GM18870 (cell line): ENCODE results near the gene SACM1L.

Experiments
- ATAC-seq: cut with Tn5 transposase; IDR thresholded peaks from one replicate; pipeline ENCODE4 v1.9.1; 2021; ENCODE audit warnings: moderate library complexity; ENCODE audit not compliant: unreplicated experiment

The SACM1L gene, protein sequence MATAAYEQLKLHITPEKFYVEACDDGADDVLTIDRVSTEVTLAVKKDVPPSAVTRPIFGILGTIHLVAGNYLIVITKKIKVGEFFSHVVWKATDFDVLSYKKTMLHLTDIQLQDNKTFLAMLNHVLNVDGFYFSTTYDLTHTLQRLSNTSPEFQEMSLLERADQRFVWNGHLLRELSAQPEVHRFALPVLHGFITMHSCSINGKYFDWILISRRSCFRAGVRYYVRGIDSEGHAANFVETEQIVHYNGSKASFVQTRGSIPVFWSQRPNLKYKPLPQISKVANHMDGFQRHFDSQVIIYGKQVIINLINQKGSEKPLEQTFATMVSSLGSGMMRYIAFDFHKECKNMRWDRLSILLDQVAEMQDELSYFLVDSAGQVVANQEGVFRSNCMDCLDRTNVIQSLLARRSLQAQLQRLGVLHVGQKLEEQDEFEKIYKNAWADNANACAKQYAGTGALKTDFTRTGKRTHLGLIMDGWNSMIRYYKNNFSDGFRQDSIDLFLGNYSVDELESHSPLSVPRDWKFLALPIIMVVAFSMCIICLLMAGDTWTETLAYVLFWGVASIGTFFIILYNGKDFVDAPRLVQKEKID

DNA sequence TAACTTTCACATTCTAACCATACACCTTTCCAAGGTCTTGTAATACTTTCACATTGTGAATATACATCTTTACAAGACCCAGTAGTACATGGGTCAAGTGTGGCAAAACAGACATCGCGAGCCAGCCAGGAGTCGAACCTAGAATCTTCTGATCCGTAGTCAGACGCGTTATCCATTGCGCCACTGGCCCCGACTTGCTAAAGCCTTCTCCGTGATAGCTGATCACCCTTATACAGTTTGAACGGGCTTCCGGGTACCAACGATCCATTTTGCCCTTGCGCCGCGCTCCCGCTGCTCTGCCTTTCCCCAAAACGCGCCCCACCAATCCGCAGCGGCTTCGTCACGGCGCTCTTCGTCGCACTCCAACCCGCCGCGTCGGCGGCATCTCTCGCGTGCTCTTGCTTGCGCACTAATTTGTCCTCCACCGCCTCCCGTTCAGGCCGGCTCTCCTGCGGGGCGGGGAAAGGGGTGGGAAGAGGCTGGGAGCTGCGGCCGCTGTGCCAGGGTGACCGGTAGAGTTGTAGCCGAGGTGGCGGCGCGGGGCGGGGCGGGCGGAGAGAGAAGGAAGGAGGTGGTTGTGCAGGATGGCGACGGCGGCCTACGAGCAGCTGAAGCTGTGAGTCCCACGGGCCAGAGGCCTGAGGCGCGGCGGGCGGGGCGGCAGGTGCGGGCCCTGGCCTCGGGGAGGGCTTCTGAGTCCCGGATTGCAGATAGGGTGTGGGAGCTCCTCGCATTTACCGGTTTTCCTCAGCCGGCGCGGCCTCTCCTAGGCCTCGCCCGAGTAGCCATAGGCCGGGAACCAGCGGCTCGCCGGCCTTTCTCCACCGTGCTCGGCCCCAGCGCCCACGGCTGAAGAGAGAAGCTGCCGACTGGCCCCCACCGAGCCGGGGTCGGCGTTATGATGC lies at the start of gene SACM1L:
SACM1L (plus strand) TSS at position 515 of the 905 bp plus-strand sequence; CDS start at position 585, 70 bp downstream.
- ATAC-seq, result peak; percentile 85

DNA sequence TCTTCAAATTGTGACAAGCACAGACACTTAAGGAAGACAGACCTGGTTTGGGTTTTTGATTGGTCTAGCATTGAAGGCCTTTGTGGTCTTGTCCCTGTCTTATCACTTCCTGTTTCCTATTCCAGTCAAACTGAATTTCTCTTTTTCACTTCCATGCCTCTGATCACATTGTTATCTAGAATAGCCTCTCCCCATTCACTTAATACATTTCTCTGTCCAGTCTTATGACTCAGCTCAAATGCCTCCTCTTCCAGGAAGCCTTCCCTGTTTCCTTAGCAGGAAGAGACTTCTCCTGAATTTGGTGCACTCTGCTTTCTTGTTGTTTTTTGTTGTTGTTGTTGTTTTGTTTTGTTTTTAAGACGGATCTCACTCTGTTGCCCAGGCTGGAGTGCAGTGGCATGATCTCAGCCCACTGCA lies 49.1 kb upstream of the SACM1L start:
- ATAC-seq, result no peak

DNA sequence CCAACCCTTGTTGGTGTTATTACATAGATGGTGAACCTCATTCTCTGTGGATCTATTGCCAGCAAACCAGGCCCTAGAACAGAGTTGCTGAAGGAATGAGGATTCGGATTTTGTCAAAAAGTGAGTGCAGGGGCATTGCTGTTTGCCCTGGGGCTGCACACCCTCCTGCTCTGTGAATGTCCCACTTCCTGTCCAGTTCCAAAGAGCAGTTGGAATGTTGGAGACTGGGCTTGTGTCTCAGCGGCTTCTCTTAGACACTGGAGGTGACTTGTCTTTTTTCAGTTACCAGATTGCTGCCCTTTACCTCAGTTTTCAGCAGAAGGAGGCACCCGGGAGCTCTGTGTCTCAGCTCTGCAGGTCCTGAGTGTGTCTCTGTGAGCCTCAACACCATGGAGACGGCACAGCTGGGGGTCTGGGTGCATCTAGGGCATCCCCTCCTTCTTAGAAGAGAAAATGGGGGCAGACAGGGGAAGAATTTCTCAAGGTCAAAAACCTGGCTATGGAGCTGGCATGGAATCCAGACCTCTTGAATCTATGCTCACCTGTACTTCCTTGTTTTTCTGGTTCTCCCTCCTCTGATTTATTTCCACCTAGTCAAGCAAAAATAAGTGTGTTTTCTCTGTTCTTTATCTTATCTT lies 48.4 kb upstream of the SACM1L start:
- ATAC-seq, result no peak

DNA sequence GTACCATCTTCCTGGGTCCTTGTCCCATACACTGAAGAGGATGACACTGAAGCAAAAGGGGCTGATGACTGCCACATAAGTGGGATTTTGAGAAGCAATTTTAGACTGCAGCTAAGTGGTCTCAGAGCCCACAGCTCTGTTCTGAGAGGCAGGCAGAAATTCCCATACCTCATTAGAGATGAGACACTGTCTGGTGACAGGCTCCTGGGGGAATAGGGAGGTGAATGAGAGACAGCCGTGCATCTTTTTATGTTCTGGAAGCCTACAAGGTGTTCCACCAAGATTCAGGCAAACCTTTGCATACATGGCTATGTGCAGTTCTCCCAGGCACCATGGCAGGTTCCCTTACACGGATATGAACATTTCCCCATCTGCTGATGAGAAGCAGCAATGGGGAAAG lies 47.4 kb upstream of the SACM1L start:
- no peak for ATAC-seq

DNA sequence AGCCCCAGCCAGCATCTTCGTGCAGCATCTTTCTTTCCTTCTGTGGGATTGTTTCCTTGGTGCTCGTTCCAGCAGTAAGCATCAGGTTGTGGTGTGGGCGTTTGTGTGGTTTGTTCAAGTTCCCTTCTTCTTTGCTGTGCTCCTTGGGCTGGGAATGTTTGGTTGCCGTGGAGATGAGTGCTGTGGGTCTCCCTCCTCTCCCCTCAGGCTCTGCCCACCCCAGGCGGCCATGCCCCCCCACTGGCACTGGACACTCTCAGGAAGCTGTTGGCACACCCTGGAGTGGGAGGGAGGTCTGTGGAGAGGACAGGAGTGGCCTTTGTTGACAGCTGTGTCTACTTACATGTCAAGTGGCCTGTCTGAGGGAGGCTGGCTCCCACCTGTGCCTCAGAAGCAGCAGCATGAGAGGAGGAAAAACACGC lies 46.5 kb upstream of the SACM1L start:
- ATAC-seq, result no peak

DNA sequence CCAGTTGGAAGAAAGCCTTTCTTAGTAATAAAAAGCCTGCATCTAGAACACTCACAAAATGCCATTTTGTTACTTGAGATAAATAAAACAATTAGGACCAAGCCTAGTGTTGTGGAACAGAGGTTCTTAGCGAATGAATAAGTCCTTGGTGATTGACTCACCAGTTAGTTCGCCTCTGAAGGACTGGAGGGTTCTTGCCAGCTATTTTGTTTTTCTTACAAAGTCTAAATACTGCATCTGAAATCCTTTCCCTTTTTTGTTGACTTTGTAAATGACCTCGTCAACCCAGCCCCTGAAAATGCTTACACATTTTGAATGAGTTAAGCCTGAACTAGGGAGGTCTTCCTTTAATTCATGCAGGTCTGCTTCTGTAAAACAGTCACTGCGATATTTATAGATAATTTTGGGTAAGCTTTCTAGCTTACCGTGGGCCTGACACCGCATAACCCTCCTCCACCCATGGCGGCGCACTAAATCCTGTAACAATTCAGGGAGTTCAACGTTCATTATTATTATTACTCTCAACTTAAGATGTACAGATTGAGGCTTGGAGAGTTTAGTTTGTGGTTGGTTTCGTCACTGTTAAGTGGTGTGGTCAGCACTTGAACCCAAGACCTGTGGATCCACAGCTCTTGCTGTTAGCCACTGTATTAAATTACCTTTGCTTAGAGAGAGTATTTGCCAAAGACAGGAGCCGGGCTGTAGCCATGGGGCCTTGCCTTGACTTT lies 45.0 kb upstream of the SACM1L start:
- ATAC-seq, result no peak

DNA sequence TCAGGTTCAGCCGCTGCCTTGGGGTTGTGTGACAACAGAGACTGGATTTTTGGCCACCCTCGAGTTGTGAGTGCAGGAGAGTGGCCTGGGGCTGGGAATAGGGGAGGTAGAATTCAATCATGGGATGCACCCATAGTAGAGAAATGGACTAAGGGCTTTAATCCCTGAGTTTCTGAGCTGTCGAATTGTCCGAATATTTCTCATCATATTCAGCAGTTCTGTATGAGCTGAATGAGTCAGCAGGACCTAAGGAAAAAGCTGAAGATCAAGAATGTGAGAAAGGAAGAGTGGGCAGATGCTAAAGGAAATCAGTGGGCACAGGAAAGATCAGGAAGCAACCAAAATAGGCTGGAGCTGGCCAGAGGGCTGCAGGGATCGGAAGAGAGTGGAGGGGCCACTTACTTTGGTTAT lies 44.4 kb upstream of the SACM1L start:
- ATAC-seq, result no peak

DNA sequence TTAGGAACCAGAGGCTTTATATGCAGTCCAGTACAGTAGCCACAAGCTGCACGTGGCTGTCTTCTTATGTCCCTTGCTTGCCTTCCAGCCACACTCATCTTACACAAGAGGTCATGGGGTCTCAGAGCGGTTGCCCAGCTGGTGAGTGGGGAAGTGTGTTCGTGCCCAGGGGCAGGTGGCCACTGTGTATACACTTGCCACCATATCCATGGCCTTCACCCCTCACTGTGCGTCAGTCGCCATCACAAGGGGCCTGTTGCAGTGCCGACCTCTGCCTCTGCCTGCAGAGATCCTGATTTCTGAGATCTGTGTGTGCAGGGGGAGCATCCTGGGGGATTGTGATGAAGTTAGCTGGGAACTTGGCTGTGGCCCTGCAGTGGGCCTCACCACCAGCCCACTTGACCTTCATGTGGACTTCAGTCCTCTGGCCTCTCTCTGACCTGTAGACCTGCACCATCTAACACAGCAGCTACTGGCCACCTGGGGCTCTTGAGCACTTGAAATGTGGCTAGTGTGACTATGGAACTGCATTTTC lies 43.1 kb upstream of the SACM1L start:
- ATAC-seq, result no peak

DNA sequence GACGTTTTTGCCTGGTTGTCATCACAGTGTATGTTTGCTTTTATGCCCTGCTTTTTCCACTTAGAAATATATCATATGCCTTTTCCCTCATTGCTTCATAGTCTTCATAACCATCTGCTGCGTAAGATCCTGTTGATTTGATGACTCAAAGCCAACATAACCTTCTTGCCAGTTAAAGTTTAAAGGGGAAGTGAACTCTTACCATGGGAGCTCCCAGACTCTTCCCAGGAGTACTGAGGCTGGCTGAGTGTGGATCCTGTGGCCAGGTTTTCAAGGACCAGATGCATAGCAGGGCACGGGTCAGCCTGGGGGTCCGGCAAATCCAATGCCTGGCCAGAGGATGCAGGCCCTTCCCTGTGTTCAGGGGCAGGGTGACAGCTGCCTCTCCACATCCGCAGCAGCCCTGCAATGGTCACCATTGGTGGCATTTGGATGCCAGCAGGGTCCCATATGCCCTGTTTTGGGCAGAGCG lies 42.0 kb upstream of the SACM1L start:
- ATAC-seq, result no peak

DNA sequence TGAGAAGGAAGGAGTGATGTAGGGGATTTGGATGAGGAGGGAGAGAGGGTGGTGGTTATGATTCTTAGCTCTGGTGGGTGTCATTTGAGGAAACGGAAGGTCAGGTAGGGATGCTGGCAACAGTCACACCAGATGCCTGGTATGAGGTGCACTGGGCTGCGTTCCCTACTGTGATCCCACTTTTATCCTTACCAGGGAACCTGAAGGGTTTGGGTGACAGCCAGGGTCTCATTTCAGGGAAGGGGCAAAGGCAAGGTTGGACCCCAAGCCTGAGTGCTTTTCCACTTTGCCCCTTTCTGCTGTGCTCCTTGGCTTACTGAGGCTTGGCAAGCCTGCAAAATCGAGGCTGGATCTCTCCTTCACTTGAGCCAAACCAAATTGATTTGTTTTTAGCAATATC lies 36.0 kb upstream of the SACM1L start:
- no peak for ATAC-seq

DNA sequence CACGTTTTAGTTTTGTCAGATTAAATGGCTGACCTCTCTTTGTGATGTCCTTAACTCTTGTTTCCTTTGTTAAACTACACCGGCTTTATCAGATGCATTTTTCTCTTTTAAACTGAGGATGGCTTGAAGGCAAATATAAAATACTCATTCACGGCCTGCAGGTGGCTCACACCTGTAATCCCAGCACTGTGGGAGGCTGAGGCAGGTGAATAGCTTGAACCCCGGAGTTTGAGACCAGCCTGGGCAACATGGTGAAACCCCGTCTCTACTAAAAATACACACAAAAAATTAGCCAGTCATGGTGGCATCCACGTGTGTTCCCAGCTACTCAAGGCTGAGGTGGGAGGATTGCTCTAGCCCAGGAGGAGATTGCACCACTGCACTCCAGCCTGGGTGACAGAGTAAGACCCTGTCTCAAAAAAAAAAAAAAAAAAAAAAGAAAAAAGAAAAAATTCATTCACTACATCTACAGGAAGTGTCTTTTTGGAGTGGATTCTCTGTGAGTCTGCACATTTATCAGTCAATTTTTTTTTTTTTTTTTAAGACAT lies 34.7 kb upstream of the SACM1L start:
- no peak for ATAC-seq

DNA sequence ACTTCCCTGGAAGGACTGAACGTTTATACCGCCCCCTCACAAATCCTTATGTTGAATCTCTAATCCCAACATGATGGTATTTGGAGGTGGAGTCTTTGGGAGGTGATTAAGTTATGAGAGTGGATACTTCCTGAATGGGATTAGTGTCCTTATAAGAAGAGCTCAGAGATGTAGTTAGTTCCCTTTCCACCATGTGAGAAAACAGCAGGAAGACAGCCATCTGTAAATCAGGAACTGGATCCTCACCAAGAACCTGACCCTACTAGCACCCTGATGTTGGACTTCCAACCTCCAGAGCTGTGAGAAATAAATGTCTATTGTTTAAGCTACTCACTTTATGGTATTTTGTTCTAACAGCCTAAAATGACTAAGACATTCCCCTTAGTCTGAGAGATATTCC lies 33.3 kb upstream of the SACM1L start:
- no peak for ATAC-seq

DNA sequence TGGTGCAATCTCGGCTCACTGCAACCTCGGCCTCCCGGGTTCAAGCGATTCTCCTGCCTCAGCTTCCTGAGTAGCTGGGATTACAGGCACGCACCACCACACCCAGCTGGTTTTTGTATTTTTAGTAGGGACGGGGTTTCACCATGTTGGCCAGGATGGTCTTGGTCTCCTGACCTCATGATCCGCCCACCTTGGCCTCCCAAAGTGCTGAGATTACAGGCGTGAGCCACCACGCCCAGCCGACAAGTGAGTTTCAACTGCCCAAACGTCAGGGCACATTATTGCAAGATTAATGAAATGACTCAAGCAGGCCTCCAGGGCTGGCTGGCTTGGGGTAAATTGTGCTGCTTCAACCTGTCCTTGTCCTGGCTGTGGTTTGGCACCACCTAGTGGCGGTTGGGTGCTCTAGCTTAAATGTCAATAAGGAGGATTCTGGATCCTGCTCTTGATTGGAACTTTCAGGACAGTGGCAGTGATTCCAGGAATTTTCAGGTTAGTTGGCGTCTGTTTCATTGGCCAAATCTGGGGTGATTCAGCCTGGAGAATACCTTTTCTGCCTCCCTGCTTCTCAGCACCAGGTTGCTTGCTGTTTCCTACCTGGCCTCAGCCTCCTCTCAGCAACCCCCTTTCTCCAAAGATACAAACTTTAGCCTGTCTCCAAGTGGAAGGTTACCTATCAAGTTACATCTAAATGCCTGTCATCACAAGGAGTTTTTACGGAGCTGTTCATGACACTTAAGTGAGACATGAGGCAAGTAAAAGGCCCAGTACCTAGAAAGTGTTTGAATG lies 32.4 kb upstream of the SACM1L start:
- ATAC-seq, result peak; percentile 64

DNA sequence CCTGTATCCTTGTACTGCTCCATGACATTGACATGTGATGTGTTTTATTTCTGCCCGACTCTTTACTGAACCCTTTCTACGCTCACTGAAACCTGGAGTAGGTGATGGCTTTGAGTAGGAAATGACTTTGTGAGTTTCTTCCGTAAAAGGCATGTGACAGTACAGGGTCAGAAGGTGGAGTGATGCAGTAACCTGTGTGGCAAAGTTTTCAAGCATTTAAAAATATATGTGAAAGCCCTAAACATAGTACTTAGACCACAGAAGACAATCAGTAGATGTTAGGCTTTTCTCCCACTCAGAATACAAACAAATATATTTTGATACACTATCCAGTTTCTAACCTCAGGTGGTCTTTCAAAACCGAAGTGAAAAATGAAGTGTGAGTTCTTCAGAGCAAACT lies 31.3 kb upstream of the SACM1L start:
- no peak for ATAC-seq

DNA sequence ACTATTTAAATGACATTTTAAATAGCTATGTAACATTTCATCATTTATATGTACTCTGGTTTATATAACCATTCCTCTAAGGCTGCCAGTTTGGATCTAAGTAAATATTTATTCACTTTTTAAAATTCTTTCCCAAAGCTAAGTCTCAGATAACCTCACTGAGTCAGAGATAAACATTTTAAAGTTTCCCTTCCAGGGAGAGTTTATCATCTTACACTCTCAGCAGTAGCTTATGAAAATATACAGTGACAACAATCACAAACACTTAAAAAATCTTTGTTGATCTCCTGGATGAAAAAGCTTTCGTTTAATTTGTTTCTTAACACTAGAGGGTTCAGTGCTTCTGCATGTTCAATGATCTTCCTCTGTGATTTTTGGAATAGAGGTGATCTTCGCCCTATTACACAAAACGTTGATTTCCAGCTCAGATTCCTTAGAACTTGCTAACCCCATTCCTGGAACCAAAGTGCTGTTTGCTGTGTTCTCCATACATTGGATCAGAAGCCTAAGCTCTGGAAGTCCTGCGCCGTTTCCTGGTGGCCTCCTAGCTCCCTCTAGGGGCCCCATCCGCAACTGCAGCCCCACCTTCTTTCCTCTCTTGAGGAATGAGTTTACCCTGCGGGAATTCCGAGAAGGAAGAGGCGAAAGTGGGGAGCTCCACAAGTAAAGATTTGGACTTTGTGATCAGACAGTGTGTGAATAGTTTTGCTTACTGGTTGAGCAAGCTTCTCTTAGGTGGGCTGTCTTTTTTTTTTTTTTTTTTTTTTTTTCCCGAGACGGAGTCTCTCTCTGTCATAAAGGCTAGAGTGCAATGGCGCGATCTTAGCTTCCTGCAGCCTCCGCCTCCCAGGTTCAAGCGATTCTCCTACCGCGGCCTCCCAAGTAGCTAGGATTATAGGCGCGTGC lies 29.3 kb upstream of the SACM1L start:
- no peak for ATAC-seq

DNA sequence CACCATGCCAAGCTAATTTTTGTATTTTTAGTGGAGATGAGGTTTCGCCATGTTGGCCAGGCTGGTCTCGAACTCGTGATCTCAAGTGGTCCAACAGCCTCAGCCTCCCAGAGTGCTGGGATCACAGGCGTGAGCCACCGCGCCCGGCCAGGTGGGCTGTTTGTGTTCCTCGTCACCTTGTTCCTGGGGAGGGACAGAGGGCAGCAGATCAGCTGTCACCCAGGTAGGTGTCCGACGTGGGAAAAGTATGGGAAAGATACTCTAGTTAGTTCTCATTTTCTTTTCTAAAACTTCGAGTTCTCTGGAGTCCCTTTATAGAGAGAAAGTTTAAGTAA lies 28.7 kb upstream of the SACM1L start:
- no peak for ATAC-seq

DNA sequence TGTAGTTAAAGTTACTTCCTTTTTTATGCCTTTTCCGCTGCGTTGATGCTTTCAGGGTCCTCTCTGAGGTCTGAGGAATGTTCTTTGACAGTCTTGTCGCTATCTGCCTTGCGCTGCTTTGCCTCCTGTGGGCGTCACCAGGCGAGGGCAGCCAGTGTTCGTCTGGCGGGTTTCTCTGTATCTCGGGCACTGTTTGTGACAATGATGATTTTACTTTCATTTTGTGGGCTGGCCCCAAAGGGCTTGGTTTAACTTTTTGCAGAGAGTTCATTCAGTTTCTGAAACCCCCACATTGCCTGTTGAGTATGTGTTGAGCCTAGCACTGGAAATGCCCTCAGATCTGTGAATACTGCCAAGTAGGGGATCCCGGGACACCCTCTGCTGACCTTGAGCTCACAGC lies 24.6 kb upstream of the SACM1L start:
- ATAC-seq, result peak; percentile 80

DNA sequence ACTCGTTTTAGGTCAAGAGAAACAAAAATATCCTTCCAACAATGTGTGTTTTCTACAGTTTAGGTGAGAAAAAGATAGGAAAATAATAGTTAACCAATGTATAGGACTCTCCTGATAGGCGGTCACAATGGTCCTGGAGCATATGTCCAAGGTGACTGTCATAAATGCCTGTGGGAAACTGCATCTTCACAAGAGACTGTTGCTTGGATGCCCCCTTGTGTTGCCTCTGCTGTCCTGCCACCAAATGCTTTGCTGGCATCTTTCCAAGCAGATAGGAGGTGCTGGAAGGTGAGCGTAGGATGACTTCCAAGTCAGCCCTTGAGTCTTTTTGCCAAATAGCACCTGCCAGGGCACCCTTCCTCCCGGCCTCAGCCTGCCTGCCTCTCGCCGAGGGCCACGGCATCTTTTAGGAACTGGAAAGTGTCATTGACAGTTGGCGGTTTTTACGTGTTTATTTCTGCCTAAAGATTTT lies 24.1 kb upstream of the SACM1L start:
- no peak for ATAC-seq
